SK-N-SH treated with all-trans-retinoic acid at 6 μM for 48 hours (cell line): ENCODE measurements around the gene LUC7L2.

ENCODE experiments used
- GLIS3 ChIP-seq: fragments of 250-450 bp; sonication (Bioruptor Pico); IDR thresholded peaks from 2 replicates; pipeline ENCODE4 v1.5.0; 2020; ENCODE audit warnings: mild to moderate bottlenecking, moderate library complexity
- OSR1 ChIP-seq: fragments of 250-450 bp; sonication (Bioruptor Pico); IDR thresholded peaks from 2 replicates; pipeline ENCODE4 v1.8.0; 2022; ENCODE audit warnings: moderate library complexity, mild to moderate bottlenecking, inconsistent platforms
- PPARA ChIP-seq: fragments of 250-450 bp; sonication (Bioruptor Pico); IDR thresholded peaks from 2 replicates; pipeline ENCODE4 v1.5.0; 2020; ENCODE audit warnings: mild to moderate bottlenecking, borderline replicate concordance
- RARB ChIP-seq: fragments of 250-450 bp; sonication (Bioruptor Pico); IDR thresholded peaks from 2 replicates; pipeline ENCODE4 v1.8.0; 2021; ENCODE audit warnings: mild to moderate bottlenecking, moderate library complexity
- SNAI2 ChIP-seq: fragments of 250-450 bp; sonication (Bioruptor Pico); IDR thresholded peaks from 2 replicates; pipeline ENCODE4 v1.5.0; 2020; ENCODE audit warnings: mild to moderate bottlenecking, moderate library complexity
- TCF4 ChIP-seq: fragments of 250-450 bp; sonication (Bioruptor Pico); IDR thresholded peaks from 2 replicates; pipeline ENCODE4 v1.8.0; 2021; ENCODE audit warnings: mild to moderate bottlenecking, moderate library complexity, borderline replicate concordance
- TOX ChIP-seq: fragments of 250-450 bp; sonication (Bioruptor Pico); IDR thresholded peaks from 2 replicates; pipeline ENCODE4 v1.8.0; 2021; ENCODE audit warnings: mild to moderate bottlenecking, moderate library complexity, borderline replicate concordance
- ZFP3 ChIP-seq: fragments of 250-450 bp; sonication (Bioruptor Pico); IDR thresholded peaks from 2 replicates; pipeline ENCODE4 v1.5.0; 2020; ENCODE audit warnings: mild to moderate bottlenecking, moderate library complexity
- ZNF70 ChIP-seq: fragments of 450-650 bp; formaldehyde crosslinking; IDR thresholded peaks from 2 replicates; pipeline ENCODE4 v1.5.0; 2020; ENCODE audit warnings: mild to moderate bottlenecking, moderate library complexity
- ZNF8 ChIP-seq: fragments of 450-650 bp; formaldehyde crosslinking; IDR thresholded peaks from 2 replicates; pipeline ENCODE4 v1.5.0; 2020; ENCODE audit warnings: mild to moderate bottlenecking, moderate library complexity
- TF ChIP-seq, protein P1 (sequence below): fragments of 250-450 bp; sonication (Bioruptor Pico); IDR thresholded peaks from 2 replicates; pipeline ENCODE4 v1.8.0; 2020; ENCODE audit warnings: mild to moderate bottlenecking, moderate library complexity, borderline replicate concordance
- TF ChIP-seq, protein P2 (sequence below): fragments of 250-450 bp; sonication (Bioruptor Pico); IDR thresholded peaks from 2 replicates; pipeline ENCODE4 v1.5.1; 2020; ENCODE audit warnings: low read depth, mild to moderate bottlenecking, moderate library complexity

DNA sequence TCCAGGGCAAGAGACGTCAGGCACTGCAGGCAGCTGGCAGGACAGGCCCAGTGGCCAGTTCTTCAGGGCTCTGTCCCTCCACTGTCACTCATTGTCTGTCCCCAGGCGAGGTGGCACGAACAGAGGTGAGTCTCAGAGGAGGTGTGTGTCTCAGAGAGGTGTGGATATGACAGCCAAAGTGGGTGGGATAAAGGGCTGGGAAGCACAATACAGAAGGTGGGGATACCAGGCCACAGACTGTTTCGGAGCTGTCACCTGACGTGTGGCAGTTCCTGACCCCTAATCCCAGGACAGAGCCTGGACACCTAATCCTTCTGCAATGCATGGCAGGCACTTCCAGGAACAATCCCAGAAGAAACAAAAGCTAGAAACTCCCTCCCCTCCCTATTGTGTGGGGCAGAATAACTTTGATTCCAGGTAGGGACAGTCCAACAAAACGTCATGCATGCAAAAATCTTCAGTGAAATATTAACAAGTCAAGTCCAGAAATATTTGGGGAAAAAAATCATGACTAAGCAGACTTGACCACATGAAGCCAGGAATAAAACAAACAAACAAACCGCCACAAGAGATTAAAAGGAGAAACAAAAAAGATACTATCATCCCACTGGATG, 112.2 kb downstream of the LUC7L2 start:
- TF ChIP-seq PPARA (CRISPR knock-in tag) (no peak), TOX (CRISPR knock-in tag) (no peak), GLIS3 (CRISPR knock-in tag) (no peak), TCF4 (CRISPR knock-in tag) (no peak), ZNF8 (CRISPR knock-in tag) (no peak), ZFP3 (CRISPR knock-in tag) (no peak), ZNF70 (CRISPR knock-in tag) (no peak), OSR1 (CRISPR knock-in tag) (no peak), RARB (CRISPR knock-in tag) (no peak), SNAI2 (CRISPR knock-in tag) (no peak)
- TF ChIP-seq, protein P1, sequence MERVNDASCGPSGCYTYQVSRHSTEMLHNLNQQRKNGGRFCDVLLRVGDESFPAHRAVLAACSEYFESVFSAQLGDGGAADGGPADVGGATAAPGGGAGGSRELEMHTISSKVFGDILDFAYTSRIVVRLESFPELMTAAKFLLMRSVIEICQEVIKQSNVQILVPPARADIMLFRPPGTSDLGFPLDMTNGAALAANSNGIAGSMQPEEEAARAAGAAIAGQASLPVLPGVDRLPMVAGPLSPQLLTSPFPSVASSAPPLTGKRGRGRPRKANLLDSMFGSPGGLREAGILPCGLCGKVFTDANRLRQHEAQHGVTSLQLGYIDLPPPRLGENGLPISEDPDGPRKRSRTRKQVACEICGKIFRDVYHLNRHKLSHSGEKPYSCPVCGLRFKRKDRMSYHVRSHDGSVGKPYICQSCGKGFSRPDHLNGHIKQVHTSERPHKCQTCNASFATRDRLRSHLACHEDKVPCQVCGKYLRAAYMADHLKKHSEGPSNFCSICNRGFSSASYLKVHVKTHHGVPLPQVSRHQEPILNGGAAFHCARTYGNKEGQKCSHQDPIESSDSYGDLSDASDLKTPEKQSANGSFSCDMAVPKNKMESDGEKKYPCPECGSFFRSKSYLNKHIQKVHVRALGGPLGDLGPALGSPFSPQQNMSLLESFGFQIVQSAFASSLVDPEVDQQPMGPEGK (CRISPR knock-in tag), result no peak
- TF ChIP-seq, protein P2, sequence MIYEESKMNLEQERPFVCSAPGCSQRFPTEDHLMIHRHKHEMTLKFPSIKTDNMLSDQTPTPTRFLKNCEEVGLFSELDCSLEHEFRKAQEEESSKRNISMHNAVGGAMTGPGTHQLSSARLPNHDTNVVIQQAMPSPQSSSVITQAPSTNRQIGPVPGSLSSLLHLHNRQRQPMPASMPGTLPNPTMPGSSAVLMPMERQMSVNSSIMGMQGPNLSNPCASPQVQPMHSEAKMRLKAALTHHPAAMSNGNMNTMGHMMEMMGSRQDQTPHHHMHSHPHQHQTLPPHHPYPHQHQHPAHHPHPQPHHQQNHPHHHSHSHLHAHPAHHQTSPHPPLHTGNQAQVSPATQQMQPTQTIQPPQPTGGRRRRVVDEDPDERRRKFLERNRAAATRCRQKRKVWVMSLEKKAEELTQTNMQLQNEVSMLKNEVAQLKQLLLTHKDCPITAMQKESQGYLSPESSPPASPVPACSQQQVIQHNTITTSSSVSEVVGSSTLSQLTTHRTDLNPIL (CRISPR knock-in tag), result no peak
